ENCODE results near the gene NUCB1.
"Not testable (repeated sequence)": the region's sequence is repeated elsewhere in the genome, so short reads cannot be mapped to it uniquely, and the experiment has no call there.

Gene NUCB1

DNA sequence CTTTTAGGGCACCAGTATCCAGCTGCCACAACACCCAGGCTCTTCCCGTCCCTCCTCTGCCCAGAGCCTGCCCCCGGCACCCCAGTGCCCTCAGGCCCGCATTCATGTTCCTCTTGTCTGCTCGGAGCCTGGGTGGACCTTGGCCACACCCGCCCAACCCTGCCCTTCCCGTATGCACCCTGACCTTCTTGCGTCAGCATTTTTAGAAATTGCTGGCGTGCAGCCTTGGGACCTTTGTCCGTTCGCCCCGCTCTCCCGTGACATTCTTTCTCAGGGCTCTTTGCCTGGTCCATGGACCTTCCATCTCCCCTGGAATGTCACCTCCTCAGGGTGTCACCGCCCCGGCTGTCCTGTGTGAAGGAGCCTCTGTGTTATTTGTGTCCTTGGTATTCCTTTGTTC lies 7.6 kb downstream of the NUCB1 start:
- no peak overlapping the region for H3K27ac ChIP-seq
- TF ChIP-seq, protein P1, sequence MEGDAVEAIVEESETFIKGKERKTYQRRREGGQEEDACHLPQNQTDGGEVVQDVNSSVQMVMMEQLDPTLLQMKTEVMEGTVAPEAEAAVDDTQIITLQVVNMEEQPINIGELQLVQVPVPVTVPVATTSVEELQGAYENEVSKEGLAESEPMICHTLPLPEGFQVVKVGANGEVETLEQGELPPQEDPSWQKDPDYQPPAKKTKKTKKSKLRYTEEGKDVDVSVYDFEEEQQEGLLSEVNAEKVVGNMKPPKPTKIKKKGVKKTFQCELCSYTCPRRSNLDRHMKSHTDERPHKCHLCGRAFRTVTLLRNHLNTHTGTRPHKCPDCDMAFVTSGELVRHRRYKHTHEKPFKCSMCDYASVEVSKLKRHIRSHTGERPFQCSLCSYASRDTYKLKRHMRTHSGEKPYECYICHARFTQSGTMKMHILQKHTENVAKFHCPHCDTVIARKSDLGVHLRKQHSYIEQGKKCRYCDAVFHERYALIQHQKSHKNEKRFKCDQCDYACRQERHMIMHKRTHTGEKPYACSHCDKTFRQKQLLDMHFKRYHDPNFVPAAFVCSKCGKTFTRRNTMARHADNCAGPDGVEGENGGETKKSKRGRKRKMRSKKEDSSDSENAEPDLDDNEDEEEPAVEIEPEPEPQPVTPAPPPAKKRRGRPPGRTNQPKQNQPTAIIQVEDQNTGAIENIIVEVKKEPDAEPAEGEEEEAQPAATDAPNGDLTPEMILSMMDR (conservative IDR thresholded peaks at IDR 0.05) = no peak

DNA sequence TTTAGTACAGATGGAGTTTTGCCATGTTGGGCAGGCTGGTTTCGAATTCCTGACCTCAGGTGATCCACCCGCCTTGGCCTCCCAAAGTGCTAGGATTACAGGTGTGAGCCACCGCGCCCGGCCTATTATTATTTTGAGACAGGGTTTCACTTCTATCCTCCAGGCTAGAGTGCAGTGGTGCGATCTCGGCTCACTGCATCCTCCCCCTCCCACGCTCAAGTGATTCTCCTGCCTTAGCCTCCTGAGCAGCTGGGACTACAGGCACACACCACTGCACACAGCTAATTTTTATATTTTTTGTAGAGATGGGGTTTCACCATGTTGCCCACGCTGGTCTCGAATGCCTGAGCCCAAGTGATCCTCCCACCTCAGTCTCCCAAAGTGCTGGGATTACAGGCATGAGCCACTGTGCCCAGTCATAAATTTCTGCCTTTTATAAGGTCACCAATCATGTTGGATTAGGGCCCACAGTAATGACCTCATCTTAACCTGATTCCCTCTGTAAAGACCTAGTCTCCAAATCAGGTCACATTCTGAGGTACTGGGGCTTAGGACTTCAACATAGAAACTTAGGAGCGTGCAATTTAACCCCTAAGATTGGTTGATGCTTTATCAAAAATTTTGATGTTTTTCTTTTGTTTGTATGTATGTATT lies 9.4 kb downstream of the NUCB1 start:
- H3K27ac ChIP-seq = not testable (repeated sequence)

DNA sequence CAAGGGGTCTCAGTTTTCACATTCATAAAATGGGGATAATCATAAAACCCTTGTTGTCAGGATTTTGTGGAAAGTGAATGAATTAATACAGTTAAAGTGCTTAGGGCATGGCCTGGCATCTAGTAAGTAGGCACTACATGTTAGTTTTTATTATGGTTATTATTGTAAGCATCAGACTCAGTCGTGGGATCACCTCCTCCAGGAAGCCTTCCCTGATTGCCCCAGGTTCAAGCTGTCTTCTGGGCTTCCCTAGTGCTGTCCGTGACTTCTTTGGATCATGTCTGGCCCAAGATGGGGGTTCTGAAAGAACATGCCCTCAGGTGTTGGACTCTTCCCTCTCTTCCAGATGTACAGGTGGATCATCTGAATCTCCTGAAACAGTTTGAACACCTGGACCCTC lies 10.7 kb downstream of the NUCB1 start:
- TF ChIP-seq, protein P1 (conservative IDR thresholded peaks at IDR 0.05) = no peak
- H3K27ac ChIP-seq = no peak overlapping the region

DNA sequence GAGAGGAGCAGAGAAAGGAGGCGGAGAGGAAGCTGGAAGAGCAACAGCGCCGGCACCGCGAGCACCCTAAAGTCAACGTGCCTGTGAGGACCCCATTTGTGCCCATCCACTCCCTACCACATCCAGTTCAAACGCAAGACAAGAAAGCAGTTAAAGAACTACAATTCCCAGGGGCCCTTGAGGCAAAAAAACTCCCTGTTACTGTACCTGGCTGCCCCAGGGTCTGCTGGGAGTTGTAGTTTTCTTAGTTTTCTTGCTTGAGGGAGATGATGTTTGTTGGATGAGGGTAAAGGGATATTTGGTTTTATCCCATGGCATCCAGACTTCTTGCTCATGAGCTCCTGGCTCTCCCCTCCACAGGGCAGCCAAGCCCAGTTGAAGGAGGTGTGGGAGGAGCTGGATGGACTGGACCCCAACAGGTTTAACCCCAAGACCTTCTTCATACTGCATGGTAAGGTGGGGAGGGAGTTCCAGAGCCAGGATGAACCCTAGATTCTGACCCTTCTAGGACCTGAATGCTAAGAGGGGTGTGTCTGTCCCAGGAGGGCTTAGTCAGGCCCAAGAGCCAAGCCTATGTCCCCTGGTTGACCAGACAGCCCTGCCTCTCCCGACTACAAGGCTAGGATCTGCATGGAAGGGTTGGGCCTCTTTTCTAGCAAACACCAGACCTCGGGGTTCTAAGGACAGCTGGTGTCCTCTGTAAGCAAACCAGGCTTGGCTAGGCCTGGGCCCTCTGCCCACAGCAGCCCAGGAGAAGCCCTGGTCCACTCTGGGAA lies 13.2 kb downstream of the NUCB1 start:
- TF ChIP-seq, protein P1 (conservative IDR thresholded peaks at IDR 0.05) = no peak
- no peak overlapping the region for H3K27ac ChIP-seq

DNA sequence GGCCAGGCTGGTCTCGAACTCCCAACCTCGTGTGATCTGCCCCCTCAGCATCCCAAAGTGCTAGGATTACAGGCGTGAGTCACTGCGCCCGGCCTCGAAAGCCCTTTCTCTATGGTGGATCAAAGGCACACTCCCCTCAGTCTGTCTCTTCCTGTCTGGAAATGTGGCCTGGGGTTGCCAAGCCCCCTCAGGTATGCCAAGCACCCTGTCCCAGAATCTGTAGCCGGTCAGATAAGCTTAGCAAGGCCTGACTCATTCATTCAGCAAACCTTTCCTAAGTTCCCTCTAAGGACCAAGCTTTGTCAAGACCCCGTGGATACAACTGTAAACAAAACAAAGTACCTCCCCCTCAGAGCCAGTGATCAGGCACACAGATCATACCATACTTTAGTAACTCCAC lies 14.1 kb downstream of the NUCB1 start:
- H3K27ac ChIP-seq = no peak overlapping the region
- TF ChIP-seq, protein P1 (conservative IDR thresholded peaks at IDR 0.05) = no peak

DNA sequence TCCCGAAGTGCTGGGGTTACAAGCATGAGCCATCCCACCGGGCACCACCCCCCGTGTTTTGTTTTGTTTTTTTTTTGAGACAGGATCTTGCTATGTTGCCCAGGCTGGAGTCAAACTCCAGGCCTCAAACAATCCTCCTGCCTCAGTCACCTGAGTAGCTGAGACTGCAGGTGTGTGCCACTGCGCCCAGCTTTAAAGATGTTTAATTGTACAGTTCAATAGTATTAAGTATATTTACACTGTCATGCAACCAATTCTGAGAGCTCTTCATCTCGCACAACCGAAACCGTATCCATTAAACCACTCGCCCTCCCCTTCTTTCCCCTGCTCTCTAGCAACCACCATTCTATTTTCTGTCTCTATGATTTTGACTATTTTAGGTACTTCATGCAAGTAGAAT lies 15.6 kb downstream of the NUCB1 start:
- TF ChIP-seq, protein P1 (conservative IDR thresholded peaks at IDR 0.05) = no peak
- H3K27ac ChIP-seq = no peak overlapping the region

DNA sequence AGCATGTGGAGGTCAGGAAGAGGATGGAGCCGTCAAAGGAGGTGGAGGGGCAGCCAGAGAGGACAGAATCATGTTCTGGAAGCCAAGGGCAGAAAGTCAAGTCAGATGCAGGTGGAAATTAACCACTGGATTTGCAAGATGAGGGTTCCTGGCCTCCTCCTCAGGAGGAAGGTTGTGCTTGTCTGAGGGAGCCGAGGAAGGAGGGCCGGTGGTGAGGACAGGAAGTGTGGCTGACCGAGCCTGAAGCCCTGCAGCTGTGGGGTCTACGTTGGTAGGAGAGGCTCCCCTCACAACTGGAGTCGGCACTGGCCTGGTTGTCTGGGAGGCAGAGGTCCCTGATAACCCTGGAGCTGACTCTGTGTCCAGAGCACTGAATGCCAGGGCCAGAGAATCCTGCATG lies 18.0 kb downstream of the NUCB1 start:
- TF ChIP-seq, protein P1 (conservative IDR thresholded peaks at IDR 0.05) = no peak
- no peak overlapping the region for H3K27ac ChIP-seq

DNA sequence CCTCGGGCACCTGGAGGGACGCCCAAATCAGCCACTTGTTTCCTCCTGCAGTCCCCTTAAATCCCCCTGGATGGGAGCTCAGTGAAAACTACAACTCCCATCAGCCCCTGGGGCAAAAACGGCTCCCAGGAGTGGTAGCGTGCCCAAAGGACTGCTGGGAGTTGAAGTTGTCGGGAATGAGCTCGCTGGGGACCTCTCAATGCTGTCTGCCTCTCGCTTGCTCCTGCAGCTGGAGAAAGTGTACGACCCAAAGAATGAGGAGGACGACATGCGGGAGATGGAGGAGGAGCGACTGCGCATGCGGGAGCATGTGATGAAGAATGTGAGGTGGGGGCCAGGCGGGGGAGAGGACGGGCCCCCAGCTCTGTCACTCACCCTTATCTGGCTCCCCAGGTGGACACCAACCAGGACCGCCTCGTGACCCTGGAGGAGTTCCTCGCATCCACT lies 18.7 kb downstream of the NUCB1 start:
- H3K27ac ChIP-seq = no peak overlapping the region
- TF ChIP-seq, protein P1 (conservative IDR thresholded peaks at IDR 0.05) = no peak

DNA sequence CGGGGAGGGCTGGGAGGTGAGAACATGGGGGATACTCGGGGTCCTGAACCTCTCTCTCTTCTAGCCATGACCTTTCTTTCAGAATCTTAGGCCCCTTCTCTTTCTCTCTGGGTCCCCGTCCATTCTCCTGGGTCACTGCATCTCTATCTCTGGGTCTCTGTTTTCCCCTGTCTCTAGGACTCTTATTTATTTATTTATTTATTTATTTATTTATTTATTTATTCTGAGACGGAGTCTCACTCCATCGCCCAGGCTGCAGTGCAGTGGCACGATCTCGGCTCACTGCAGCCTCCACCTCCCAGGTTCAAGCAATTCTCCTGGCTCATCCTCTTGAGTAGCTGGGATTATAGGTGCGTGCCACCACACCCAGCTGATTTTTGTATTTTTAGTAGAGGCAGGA lies 19.2 kb downstream of the NUCB1 start:
- H3K27ac ChIP-seq = not testable (repeated sequence)

Data from VCaP (cell line).